ENCODE measurements around the gene ABCF3.

The ABCF3 gene

DNA sequence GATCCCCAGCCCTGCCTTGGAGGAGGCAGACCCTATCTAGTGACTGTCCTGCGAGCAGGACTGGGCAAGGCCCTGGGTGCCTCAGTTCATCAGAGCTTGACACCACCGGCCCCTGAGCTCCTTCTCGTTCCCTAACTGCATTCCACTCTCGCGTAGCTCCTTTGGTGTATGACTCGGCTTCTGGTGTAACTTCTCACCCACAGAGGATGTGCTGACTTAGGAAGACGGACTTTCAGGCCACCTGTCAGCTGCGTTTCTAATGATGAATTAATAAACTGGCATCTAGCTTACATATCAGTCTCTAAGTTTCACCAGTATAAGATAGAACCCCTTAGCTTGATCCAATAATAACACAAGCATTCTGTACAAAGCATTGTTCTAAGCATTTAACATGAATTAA is 17.5 kb downstream of the ABCF3 start:
- TF ChIP-seq, protein P1, sequence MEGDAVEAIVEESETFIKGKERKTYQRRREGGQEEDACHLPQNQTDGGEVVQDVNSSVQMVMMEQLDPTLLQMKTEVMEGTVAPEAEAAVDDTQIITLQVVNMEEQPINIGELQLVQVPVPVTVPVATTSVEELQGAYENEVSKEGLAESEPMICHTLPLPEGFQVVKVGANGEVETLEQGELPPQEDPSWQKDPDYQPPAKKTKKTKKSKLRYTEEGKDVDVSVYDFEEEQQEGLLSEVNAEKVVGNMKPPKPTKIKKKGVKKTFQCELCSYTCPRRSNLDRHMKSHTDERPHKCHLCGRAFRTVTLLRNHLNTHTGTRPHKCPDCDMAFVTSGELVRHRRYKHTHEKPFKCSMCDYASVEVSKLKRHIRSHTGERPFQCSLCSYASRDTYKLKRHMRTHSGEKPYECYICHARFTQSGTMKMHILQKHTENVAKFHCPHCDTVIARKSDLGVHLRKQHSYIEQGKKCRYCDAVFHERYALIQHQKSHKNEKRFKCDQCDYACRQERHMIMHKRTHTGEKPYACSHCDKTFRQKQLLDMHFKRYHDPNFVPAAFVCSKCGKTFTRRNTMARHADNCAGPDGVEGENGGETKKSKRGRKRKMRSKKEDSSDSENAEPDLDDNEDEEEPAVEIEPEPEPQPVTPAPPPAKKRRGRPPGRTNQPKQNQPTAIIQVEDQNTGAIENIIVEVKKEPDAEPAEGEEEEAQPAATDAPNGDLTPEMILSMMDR (conservative IDR thresholded peaks at IDR 0.05), result no peak
- TF ChIP-seq ZFX (IDR thresholded peaks at IDR 0.05), result no peak
- no peak overlapping the region for H3K27ac ChIP-seq

GRCh38 chr3:184209146-184209923 is 23.3 kb downstream of the ABCF3 start:
- no peak overlapping the region for H3K27ac ChIP-seq
- TF ChIP-seq, protein P1 (conservative IDR thresholded peaks at IDR 0.05), result no peak
- no peak for TF ChIP-seq ZFX (IDR thresholded peaks at IDR 0.05)

GRCh38 chr3:184211297-184211696 is 25.3 kb downstream of the ABCF3 start:
- no peak for TF ChIP-seq ZFX (IDR thresholded peaks at IDR 0.05)
- TF ChIP-seq, protein P1 (conservative IDR thresholded peaks at IDR 0.05), result no peak
- H3K27ac ChIP-seq, result no peak overlapping the region

DNA sequence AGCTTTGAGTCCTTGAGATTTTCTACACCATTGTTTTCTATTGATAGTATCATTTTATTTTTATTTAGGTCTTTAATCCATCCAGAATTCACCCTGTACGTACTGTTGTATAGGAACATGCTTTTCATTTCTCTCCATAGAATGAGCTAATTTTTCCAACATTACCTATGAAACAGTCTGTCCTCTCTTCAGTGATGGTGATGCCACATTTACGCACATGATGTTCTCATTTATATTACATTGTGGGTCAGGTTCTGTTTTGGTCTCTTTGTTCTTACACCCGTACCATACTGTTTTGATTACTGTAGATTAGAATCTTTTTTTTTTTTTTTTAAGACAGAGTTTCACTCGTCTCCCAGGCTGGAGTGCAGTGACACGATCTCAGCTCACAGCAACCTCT is 25.7 kb downstream of the ABCF3 start:
- H3K27ac ChIP-seq, result no peak overlapping the region
- TF ChIP-seq ZFX (IDR thresholded peaks at IDR 0.05), result no peak
- TF ChIP-seq, protein P1 (conservative IDR thresholded peaks at IDR 0.05), result no peak

DNA sequence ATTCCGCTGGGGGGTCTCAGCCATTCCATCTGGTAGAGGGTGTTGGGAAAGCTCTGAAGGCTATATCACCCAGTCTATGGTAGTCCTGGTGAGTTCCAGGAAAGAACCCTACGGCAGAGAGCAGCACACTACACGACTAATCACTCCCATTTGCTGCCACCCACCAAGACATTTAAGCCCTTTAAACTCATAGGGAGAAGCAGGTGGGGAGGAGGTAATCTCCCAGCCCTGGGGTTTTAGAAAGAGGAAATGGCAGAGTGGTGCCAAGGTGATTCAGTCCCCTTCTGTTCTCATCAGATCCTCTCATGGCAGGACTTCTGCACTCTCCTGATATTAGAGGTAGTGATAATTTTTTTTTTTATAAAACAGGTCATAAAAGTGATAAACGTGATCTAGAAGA is 32.8 kb downstream of the ABCF3 start:
- H3K27ac ChIP-seq, result no peak overlapping the region
- no peak for TF ChIP-seq ZFX (IDR thresholded peaks at IDR 0.05)
- TF ChIP-seq, protein P1 (conservative IDR thresholded peaks at IDR 0.05), result no peak

GRCh38 chr3:184222521-184222920 is 36.5 kb downstream of the ABCF3 start:
- H3K27ac ChIP-seq, result no peak overlapping the region
- TF ChIP-seq, protein P1 (conservative IDR thresholded peaks at IDR 0.05), result no peak
- TF ChIP-seq ZFX (IDR thresholded peaks at IDR 0.05), result no peak

DNA sequence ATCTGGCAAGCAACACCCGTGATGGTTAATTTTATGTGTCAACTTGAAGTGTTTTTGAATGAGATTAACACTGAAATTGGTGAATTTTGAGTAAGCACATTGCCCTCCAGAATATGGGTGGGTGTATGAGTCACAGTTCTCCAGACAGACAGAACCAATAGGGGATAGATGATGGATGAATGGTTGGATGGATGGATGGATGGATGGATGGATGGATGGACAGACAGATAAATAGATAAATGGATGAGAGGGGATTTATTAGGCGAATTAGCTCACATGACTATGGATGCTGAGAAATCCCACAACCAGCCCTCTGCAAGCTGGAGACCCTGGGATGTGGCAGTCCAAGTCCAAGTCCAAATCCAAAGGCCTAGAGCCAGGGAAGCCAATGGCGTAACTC is 37.9 kb downstream of the ABCF3 start:
- H3K27ac ChIP-seq, result no peak overlapping the region
- TF ChIP-seq, protein P1 (conservative IDR thresholded peaks at IDR 0.05), result no peak
- TF ChIP-seq ZFX (IDR thresholded peaks at IDR 0.05), result no peak

Measured in C4-2B (cell line).